Memory B cell (primary cell): ENCODE measurements around the gene ARF1.
A peak's percentile ranks its signal among the peaks of the same experiment; 100 is the strongest.
"Not testable (repeated sequence)": the region's sequence is repeated elsewhere in the genome, so short reads cannot be mapped to it uniquely, and the experiment has no call there.

ENCODE experiments used
- ATAC-seq: fragments of 150-1000 bp; cut with Tn5 transposase; 2 replicates; pipeline ENCODE4 v1.10.0; 2021; ENCODE audit warnings: low read depth, mild to moderate bottlenecking, moderate library complexity
- DNase-seq, 2 donors: peaks; one replicate each; pipeline ENCODE4 v3.0.0; 2022; ENCODE audit warnings: low spot score in 2 of 2
- H3K27ac Mint-ChIP-seq: one replicate; pipeline ENCODE4 v1.8.0; 2022; ENCODE audit warnings: mild to moderate bottlenecking, moderate library complexity, mixed read lengths
- H3K27me3 Mint-ChIP-seq: one replicate; pipeline ENCODE4 v1.8.0; 2022; ENCODE audit warnings: mixed read lengths
- H3K36me3 Mint-ChIP-seq: one replicate; pipeline ENCODE4 v1.8.0; 2022; ENCODE audit warnings: mild to moderate bottlenecking, mixed read lengths
- H3K4me1 Mint-ChIP-seq: one replicate; pipeline ENCODE4 v1.8.0; 2022; ENCODE audit warnings: mixed read lengths
- H3K4me3 Mint-ChIP-seq: one replicate; pipeline ENCODE4 v1.8.0; 2022; ENCODE audit warnings: mild to moderate bottlenecking, moderate library complexity, mixed read lengths
- H3K9me3 Mint-ChIP-seq: one replicate; pipeline ENCODE4 v1.8.0; 2022; ENCODE audit warnings: mixed read lengths

ARF1 gene

DNA sequence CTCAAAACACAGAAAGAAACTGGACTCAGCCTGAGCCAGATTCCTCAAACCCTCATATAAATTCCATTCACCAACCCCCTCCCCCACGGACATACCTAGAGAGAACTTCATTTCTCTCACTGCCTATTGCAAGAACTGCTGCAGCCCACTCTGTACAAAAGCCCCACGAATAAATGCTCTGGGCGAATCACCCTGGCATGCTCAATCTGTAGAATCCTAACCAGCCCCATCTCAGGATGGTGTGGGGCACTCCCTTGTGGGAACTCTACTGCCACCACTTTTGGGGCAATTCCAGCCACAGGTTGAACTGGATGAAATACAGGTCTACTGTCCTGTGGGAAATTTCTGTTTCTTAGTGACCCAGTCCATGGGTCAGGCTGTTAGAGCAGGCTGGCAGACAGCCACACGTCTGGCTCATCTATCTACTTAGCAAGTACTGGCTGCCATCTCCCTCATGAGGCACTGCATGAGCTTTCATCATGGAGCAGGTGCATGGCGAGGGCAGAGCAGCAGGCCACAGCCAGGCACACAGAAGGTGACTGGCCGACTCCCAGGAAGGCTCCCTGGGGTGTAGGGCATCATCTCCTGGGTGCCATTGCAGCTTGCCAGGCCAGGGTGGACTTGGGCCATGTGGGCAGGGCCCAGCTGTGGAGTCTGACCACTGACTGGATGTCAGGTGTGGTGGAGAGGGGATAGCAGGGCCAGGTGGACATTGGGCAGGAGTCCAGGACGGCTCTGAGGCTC, 22.2 kb downstream of the ARF1 start:
- ATAC-seq = no peak
- no peaks in the 10 kb centered on the region for H3K9me3 Mint-ChIP-seq
- H3K27ac Mint-ChIP-seq = no peak overlapping the region
- DNase-seq = no peak
- H3K4me3 Mint-ChIP-seq = peak overlapping the region; percentile 97
- H3K36me3 Mint-ChIP-seq = peaks cover 6% of the 10 kb centered on the region
- H3K4me1 Mint-ChIP-seq = peaks cover 31% of the 10 kb centered on the region
- no peaks in the 10 kb centered on the region for H3K27me3 Mint-ChIP-seq

DNA sequence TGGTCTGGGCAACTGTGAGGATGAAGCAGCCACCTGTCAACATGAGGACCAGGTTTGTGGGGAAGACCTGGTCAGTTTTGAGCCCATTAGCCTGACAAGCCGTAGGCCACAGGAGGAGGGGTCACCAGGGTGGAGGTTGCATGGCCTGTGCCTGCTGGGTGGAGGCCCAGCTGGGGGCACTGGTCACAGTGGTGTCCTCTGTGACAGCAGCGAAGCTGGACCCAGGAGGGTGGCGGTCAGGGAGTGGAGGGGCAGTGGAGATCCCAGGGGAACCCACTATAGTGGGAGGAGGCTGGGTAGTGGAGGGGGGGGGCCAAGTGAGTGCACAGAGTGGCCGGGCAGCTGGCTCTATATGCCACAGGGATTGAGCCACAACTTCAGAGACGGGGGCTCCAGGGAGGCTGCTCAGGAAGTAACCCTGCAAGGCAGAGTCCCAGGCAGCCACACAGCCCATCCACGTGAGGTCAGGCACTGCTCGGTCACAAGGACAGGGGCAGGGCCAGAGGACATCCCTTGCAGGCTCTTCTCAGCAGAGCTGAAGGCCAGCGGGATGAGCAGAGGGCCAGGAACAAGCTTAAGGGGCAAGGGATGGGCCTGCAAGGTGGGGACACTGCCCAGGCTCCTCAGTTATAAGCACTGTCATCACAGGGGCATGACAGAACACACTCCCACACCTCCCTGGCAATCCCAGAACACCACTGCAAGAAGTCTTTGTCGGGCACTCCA, 22.9 kb downstream of the ARF1 start:
- peaks cover 37% of the 10 kb centered on the region for H3K4me1 Mint-ChIP-seq
- ATAC-seq (no peak), DNase-seq (no peak)
- H3K9me3 Mint-ChIP-seq = no peaks in the 10 kb centered on the region
- H3K27me3 Mint-ChIP-seq = no peaks in the 10 kb centered on the region
- H3K4me3 Mint-ChIP-seq = no peak overlapping the region
- no peak overlapping the region for H3K27ac Mint-ChIP-seq
- H3K36me3 Mint-ChIP-seq = peaks cover 6% of the 10 kb centered on the region

DNA sequence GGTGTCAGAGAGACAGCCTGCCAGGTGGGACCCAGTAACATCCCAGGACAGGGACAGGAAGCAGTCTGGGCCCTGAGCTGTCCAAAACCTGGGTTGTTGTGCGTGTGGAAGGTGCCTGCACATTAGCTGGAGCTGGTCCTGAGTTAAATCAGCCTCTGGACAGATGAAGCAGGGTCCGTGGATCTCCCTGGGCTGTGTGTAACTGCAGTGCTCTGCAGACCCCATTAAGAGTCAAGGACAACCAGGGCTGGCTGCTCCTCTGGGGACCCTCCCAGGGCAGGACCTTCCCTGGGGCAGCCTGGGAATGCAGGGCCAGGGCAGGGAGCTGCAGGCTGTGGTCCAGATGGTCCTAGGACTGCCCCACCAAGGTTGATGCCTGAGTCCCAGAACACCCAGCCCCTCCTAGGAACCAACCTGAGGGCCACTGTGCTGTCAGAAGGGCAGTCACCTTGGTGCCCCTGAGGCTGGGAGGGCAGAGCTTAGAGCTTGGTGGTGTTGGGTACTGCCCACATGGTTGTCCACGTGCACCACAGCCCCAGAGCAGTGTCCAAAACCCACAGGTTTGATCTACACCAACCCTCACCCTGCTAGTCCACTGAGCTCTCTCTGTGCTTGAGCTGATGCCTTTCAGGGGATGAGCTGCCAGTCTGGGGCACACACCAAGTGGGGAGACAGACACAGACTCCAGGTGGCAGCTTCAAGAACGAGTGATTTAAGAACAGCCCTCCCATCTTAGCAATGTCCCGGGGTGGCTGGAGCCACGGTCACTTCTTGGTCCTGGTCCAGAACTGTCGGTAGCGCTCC, 23.7 kb downstream of the ARF1 start:
- ATAC-seq = no peak
- peak overlapping the region; percentile 11 for H3K4me3 Mint-ChIP-seq
- no peak overlapping the region for H3K27ac Mint-ChIP-seq
- DNase-seq = no peak
- H3K9me3 Mint-ChIP-seq = no peaks in the 10 kb centered on the region
- H3K4me1 Mint-ChIP-seq = peaks cover 34% of the 10 kb centered on the region
- peaks cover 6% of the 10 kb centered on the region for H3K36me3 Mint-ChIP-seq
- H3K27me3 Mint-ChIP-seq = no peaks in the 10 kb centered on the region

DNA sequence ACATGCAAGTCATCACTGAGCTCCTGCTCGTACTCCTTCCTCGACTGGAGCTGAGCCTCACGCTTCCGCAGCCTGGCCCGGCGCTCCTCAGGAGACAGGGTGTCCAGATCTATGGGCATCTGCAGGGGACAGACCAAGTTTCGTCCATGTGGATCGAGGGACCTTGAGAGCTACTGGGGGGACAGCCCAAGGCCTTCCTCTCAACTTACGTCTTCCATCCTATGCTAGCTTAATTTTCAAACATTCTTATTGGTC, 24.2 kb downstream of the ARF1 start:
- Mint-ChIP-seq H3K27me3 (no peaks in the 10 kb centered on the region), H3K4me1 (peaks cover 29% of the 10 kb centered on the region), H3K9me3 (no peaks in the 10 kb centered on the region), H3K36me3 (peaks cover 6% of the 10 kb centered on the region), H3K4me3 (no peak overlapping the region), H3K27ac (no peak overlapping the region)
- no peak for DNase-seq
- no peak for ATAC-seq

DNA sequence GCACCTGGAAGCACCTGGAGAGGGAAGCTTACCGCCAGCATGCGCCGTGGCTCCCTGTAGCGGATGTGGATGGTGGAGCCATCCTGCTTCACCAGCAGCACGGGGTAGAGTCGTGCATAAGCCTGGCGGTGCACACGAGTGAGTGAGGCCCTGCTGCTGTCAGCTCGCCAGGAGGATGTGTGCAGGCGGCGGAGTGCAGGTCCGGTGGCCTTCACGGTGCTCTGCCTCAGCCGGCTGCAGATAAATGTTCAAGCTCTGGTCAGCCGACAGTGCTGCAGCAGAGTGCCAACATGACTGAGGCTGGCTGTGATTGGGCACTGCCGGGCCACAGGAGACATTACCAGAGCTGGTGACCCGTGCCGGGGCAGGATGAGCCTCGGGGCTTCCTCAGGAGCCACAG, 25.1 kb downstream of the ARF1 start:
- Mint-ChIP-seq H3K9me3 (no peaks in the 10 kb centered on the region), H3K27me3 (no peaks in the 10 kb centered on the region), H3K36me3 (peaks cover 6% of the 10 kb centered on the region), H3K27ac (no peak overlapping the region), H3K4me3 (peak overlapping the region; percentile 96), H3K4me1 (peaks cover 27% of the 10 kb centered on the region)
- ATAC-seq (no peak), DNase-seq (no peak)

DNA sequence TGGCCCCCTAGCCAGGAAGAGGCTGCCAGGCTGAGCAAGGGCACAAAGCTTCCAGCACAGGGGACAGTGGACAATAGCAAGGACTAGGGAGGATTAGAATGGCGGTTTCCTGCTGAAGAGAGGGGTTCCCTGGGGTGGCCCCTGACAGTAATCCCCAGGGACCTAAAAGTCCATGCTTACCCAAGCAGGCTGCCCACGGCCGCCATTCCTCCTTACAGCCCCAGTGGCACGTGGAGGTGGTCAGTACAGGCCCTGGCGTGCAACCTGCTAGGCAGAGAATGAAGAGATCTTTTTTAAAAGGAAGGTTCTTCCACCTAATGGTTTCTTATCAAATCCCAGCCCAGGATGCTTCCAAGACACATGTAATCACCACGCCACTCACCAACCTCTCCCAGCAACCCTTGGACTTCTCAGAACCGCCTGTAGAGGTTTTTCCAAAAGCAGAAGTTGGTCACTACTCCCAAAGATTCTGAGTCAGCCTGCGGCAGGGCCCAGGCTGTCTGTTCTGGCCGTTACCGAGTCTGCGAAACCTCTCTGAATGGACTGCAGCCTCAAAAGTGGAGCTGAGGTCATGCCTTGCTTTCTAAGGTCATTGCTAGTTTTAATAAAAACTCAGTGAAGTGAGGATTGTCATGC, 25.7 kb downstream of the ARF1 start:
- H3K4me1 Mint-ChIP-seq = peaks cover 26% of the 10 kb centered on the region
- H3K27ac Mint-ChIP-seq = peak overlapping the region; percentile 99
- no peaks in the 10 kb centered on the region for H3K9me3 Mint-ChIP-seq
- no peaks in the 10 kb centered on the region for H3K27me3 Mint-ChIP-seq
- H3K36me3 Mint-ChIP-seq = peaks cover 6% of the 10 kb centered on the region
- DNase-seq (no peak), ATAC-seq (no peak)
- H3K4me3 Mint-ChIP-seq = peak overlapping the region; percentile 96

DNA sequence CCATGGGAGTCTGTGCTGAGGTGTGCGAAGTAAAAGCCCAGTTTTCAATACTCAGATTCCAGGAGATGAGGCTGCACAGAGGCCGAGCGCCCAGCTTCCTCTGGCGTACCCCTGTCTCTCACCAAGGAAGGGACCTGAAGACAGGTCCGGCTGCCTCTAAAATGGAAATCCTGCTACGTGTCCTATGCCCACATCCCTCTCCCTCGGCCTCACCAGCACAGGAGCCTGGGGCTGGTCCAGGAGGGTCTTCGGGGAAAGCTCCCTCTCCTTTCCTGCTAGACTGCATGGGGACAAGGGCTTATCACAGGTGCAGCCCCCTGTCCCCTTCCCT, 26.2 kb downstream of the ARF1 start:
- ATAC-seq = no peak
- Mint-ChIP-seq H3K4me1 (peaks cover 23% of the 10 kb centered on the region), H3K27ac (peak overlapping the region; percentile 99), H3K36me3 (peaks cover 6% of the 10 kb centered on the region), H3K4me3 (peak overlapping the region; percentile 96), H3K9me3 (no peaks in the 10 kb centered on the region), H3K27me3 (no peaks in the 10 kb centered on the region)
- DNase-seq = no peak

DNA sequence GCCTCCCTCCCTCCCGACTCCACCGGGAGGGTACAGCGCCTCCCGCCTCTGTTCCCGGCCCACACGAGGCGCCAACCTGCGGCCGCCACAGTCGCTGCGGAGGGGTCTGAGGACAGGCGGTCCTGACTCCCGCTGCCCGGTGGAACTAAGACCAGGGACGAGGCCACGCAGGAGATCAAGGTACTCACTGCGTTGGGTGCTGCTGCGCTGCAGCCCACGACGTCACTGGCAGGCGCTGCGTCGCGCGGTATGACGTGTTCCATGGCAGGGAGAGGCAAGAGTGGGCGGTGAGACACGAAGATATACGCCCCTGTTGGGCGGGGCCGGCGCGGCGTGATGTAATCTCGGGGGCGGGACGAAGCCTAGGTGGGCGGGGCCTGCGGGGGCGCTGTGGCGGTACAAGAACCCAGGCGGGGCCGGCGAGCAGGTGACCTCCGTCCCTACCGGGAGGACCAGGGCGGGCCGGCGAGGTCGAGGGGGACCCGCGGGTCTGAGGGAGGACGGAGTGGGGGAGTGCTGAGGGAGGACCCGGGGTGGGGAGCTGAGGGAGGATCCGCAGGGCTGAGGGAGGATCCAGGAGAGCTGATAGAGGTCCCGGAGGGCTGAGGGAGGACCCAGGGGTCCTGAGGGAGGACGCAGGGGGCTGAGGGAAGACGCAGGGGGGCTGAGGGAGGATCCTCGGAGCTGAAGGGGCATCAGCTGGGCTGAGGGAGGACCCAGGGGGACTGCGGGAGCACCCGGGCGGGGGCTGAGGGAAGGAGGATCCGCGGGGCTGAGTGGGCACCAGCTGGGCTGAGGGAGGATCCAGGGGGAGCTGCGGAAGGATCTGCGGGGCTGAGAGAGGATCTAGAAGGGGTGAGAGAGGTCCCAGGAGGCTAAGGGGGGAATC, 26.8 kb downstream of the ARF1 start, which contains the start of gene MRPL55:
TSS of gene MRPL55 (minus strand) at position 227 of the 889 bp plus-strand sequence. CDS start 1,039 bp downstream, outside the sequence.
- Mint-ChIP-seq H3K27ac (peak within 1 kb of the TSS; percentile 99), H3K36me3 (peaks cover 6% of the 10 kb centered on the region), H3K4me1 (peaks cover 20% of the 10 kb centered on the region), H3K27me3 (no peaks in the 10 kb centered on the region), H3K9me3 (no peaks in the 10 kb centered on the region), H3K4me3 (peak within 1 kb of the TSS; percentile 96)
- ATAC-seq = peak; percentile 96
- DNase-seq = peak; percentile 99 to 100

DNA sequence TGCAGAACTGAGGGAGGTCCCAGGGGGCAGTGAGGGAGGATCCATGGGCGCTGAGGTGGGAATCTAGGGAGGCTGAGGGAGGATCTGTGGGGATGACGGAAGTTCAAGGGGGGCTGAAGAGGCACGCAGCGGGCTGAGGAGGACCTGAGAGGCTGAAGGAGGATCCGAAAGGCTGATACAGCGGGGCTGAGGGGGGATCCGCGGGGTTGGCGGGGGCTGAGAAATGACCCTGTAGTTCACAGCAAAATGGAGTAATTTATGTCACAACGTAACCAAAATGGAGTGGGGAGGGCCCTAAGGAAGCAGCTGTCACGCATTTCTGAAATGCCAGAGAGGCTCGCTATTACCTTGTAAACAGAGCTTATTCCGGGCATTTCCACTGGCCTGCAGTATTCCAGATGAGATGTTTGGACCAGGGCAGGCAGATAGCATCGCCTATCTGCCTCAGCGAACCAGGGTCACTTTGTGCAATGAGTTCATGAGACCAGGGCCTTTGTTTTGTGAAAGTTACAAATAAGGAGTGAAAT, 27.5 kb downstream of the ARF1 start:
- ATAC-seq (no peak), DNase-seq (no peak)
- Mint-ChIP-seq H3K4me1 (peaks cover 18% of the 10 kb centered on the region), H3K9me3 (no peaks in the 10 kb centered on the region), H3K36me3 (peaks cover 5% of the 10 kb centered on the region), H3K27me3 (no peaks in the 10 kb centered on the region), H3K4me3 (peak overlapping the region; percentile 96), H3K27ac (peak overlapping the region; percentile 99)

DNA sequence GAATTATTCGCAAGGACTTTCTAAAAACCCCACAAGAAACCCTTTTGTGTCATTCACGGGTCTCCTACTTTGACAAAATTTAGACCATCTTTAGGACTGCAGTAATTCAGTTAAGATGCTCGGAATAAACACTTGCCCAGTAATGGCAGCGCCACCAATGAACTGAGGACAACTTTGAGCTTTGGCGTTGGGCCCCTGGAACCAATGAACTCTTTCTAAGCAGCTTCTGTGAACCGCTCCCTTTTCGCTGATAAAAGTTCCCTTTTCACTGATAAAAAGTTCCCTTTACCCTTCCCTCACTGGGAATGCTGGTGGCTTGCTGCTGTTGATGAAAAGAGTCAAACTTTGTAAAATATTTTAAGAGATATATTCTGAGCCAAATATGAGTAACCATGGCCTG, 28.0 kb downstream of the ARF1 start:
- Mint-ChIP-seq H3K9me3 (no peaks in the 10 kb centered on the region), H3K27ac (no peak overlapping the region), H3K4me3 (no peak overlapping the region), H3K4me1 (peaks cover 18% of the 10 kb centered on the region), H3K27me3 (no peaks in the 10 kb centered on the region), H3K36me3 (peaks cover 4% of the 10 kb centered on the region)
- DNase-seq (no peak), ATAC-seq (no peak)

DNA sequence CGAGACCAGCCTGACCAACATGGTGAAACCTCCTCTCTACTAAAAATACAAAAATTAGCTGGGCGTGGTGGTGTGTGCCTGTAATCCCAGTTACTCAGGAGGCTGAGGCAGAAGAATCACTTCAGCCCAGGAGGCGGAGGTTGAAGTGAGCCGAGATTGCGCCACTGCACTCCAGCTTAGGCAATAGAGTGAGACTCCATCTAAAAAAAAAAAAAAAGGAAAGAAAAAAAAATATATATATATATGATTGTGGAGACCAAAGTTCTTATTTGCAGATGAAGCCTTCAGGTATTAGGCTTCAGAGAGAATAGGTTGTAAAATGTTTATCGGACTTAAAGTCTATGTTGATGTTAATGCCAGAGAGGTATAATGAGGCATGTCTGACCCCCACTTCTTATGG, 28.8 kb downstream of the ARF1 start:
- H3K4me3 Mint-ChIP-seq, H3K27ac Mint-ChIP-seq: not testable (repeated sequence)
- peaks cover 18% of the 10 kb centered on the region for H3K4me1 Mint-ChIP-seq

DNA sequence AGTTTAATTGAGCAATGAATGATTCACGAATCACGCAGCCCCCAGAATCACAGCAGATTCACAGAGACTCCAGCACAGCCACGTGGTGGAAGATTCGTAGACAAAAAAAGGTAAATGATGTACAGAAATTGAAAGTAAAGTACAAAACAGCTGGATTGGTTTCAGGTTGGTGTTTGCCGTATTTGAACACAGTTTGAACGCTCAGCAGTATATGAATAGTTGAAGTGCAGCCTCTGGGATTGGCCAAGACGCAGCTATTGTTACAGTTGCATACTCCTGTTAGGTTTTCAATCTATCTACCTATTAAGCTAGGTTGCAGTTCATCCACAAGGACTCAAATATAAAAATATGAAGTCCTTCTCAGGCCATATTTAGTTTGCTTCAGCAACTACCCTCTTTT, 29.7 kb downstream of the ARF1 start:
- Mint-ChIP-seq H3K4me1 (peaks cover 18% of the 10 kb centered on the region), H3K36me3 (no peaks in the 10 kb centered on the region), H3K27me3 (no peaks in the 10 kb centered on the region), H3K4me3 (no peak overlapping the region), H3K27ac (no peak overlapping the region), H3K9me3 (no peaks in the 10 kb centered on the region)
- DNase-seq (no peak), ATAC-seq (no peak)

More for the DNA sequence above, 28.8 kb downstream of the ARF1 start:
- not testable (repeated sequence) for H3K36me3 Mint-ChIP-seq, DNase-seq, H3K27me3 Mint-ChIP-seq, H3K9me3 Mint-ChIP-seq, ATAC-seq

DNA sequence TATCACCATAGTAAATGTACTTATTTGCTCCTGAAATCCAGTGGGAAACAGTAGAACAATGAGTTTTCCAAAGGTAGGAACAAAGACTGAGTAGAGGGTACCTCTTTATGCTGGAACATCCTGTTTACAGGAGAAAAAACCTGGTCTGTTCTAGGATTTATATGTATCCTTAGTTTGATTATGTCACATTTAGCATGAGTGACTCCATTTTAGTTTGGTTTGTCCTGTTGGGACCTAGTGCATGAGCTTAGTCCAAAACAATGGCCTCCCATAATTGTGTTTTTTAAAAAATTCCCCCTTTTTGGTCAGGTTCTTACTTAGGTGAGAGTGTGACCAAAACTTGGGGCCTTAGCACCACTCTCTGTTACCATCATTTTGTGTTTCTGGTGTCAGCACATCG, 30.1 kb downstream of the ARF1 start:
- DNase-seq (no peak), ATAC-seq (no peak)
- no peaks in the 10 kb centered on the region for H3K27me3 Mint-ChIP-seq
- H3K36me3 Mint-ChIP-seq = no peaks in the 10 kb centered on the region
- no peak overlapping the region for H3K27ac Mint-ChIP-seq
- peaks cover 18% of the 10 kb centered on the region for H3K4me1 Mint-ChIP-seq
- no peak overlapping the region for H3K4me3 Mint-ChIP-seq
- no peaks in the 10 kb centered on the region for H3K9me3 Mint-ChIP-seq
